Vagina (tissue), 2 donors: Measurements from ENCODE around the gene SH2D3C. TPM values are rescaled to one million over a fixed set of nuclear protein-coding genes. Genes with fewer than 3 reads are reported as not detected.

Experiments used
- DNase-seq, 2 donors: peaks; one replicate each; pipeline ENCODE4 v3.0.0-alpha.2; 2017; ENCODE audit errors: extremely low spot score in 2 of 2
- H3K27ac ChIP-seq: fragments of 200-600 bp; sonication (generic); one replicate; pipeline ENCODE4 v1.5.1; 2019
- H3K27me3 ChIP-seq: fragments of 200-600 bp; sonication (generic); one replicate; pipeline ENCODE4 v1.5.1; 2019
- H3K36me3 ChIP-seq, 2 donors: fragments of 200-600 bp; sonication (generic); one replicate each; pipeline ENCODE4 v1.5.1; 2017 to 2019
- H3K4me1 ChIP-seq: fragments of 200-600 bp; sonication (generic); one replicate; pipeline ENCODE4 v1.5.1; 2019
- H3K4me3 ChIP-seq, 2 donors: fragments of 200-600 bp; sonication (generic); 1 replicate in 1 of 2; 2 replicates in 1 of 2; pipeline ENCODE4 v1.5.1; 2016 to 2019
- H3K9me3 ChIP-seq: fragments of 200-600 bp; sonication (generic); one replicate; pipeline ENCODE4 v1.5.1; 2019
- CTCF ChIP-seq, 3 experiments: fragments of 450-650 bp in 2 of 3; fragments of 200-600 bp in 1 of 3; sonication (generic) in 1 of 3; IDR thresholded peaks; one replicate each; pipeline ENCODE4 v1.5.1; 2017 to 2019; ENCODE audit warnings: antibody characterized with exemption in 3 of 3, mild to moderate bottlenecking in 2 of 3, moderate library complexity in 2 of 3
- POLR2A ChIP-seq, 2 donors: fragments of 450-650 bp; IDR thresholded peaks; one replicate each; pipeline ENCODE4 v1.6.1; 2017; ENCODE audit warnings: antibody characterized with exemption in 2 of 2, mild to moderate bottlenecking in 2 of 2, moderate library complexity in 2 of 2
- POLR2AphosphoS5 ChIP-seq, 2 donors: sonication (generic); formaldehyde crosslinking; IDR thresholded peaks; one replicate each; pipeline ENCODE4 v1.9.0; 2017; ENCODE audit warnings: antibody characterized with exemption in 2 of 2, mild to moderate bottlenecking in 2 of 2, low read depth in 1 of 2; ENCODE audit not compliant: insufficient read depth in 1 of 2
- intact Hi-C: fragments of 100-400 bp; cut with DNase I; formaldehyde crosslinking; loops from one replicate; pipeline ENCODE4 v1.15.1; 2023
- total RNA-seq: library from RNA; depleted of rRNA; stranded (reverse); fragments of >200 nt; gene quantifications from one replicate; pipeline ENCODE4 v1.2.3, GENCODE V29; 2016

Gene SH2D3C
- total RNA-seq, 1 donor from 2014 or later, result 19.6 TPM

- H3K9me3 ChIP-seq, result no peaks in the 10 kb centered on the region
- peaks cover 19% of the 10 kb centered on the region for H3K4me1 ChIP-seq
- no peak for DNase-seq
- no peaks in the 10 kb centered on the region for H3K27me3 ChIP-seq
- intact Hi-C loops, result no loop called here
- no peaks in the 10 kb centered on the region for H3K36me3 ChIP-seq
- no peak overlapping the region for H3K4me3 ChIP-seq
- H3K27ac ChIP-seq, result peak overlapping the region; percentile 30
- no peak for TF ChIP-seq POLR2AphosphoS5 (IDR thresholded peaks at IDR 0.05; ENCODE audit: insufficient read depth in 1 of 2, low read depth in 1 of 2)
- no peak for TF ChIP-seq CTCF (IDR thresholded peaks at IDR 0.05)
- no peak for TF ChIP-seq POLR2A (IDR thresholded peaks at IDR 0.05)
These were observed 33.9 kb downstream of the SH2D3C start for GRCh38 chr9:127744398-127745110.

GRCh38 chr9:127742435-127743088 is 35.9 kb downstream of the SH2D3C start:
- Histone ChIP-seq H3K4me3 (peak overlapping the region; percentile 22 to 27), H3K36me3 (no peaks in the 10 kb centered on the region), H3K9me3 (no peaks in the 10 kb centered on the region), H3K4me1 (peaks cover 23% of the 10 kb centered on the region), H3K27ac (peak overlapping the region; percentile 88), H3K27me3 (no peaks in the 10 kb centered on the region)
- TF ChIP-seq POLR2A (IDR thresholded peaks at IDR 0.05) (no peak), POLR2AphosphoS5 (IDR thresholded peaks at IDR 0.05; ENCODE audit: insufficient read depth in 1 of 2, low read depth in 1 of 2) (peak in 1 of 2 donors; percentile 60)
- DNase-seq, result no peak
- intact Hi-C loops, result no loop called here

GRCh38 chr9:127741831-127742434 is 36.5 kb downstream of the SH2D3C start:
- no peaks in the 10 kb centered on the region for H3K27me3 ChIP-seq
- TF ChIP-seq POLR2A (IDR thresholded peaks at IDR 0.05), result peak in 1 of 2 donors; percentile 6
- TF ChIP-seq CTCF (IDR thresholded peaks at IDR 0.05), result no peak
- no peaks in the 10 kb centered on the region for H3K9me3 ChIP-seq
- peak overlapping the region; percentile 22 to 27 for H3K4me3 ChIP-seq
- peaks cover 23% of the 10 kb centered on the region for H3K4me1 ChIP-seq
- H3K27ac ChIP-seq, result peak overlapping the region; percentile 88
- DNase-seq, result no peak
- intact Hi-C loops, result no loop called here
- no peaks in the 10 kb centered on the region for H3K36me3 ChIP-seq

- no peak for TF ChIP-seq CTCF (IDR thresholded peaks at IDR 0.05)
- no peak overlapping the region for H3K4me3 ChIP-seq
These were observed 38.7 kb downstream of the SH2D3C start for GRCh38 chr9:127739614-127740330.

GRCh38 chr9:127738666-127739065 is 39.8 kb downstream of the SH2D3C start:
- intact Hi-C loops, result loop anchor here (2.0 to 10.0 kb wide), 3 partner anchors 134 to 234 kb away; no protein-coding TSS in a partner anchor
- Histone ChIP-seq H3K4me1 (peaks cover 32% of the 10 kb centered on the region), H3K27me3 (no peaks in the 10 kb centered on the region), H3K27ac (no peak overlapping the region), H3K9me3 (no peaks in the 10 kb centered on the region), H3K4me3 (no peak overlapping the region), H3K36me3 (no peaks in the 10 kb centered on the region)
- no peak for DNase-seq
- TF ChIP-seq POLR2A (IDR thresholded peaks at IDR 0.05), result no peak

More at GRCh38 chr9:127739614-127740330, 38.7 kb downstream of the SH2D3C start:
- Histone ChIP-seq H3K36me3 (no peaks in the 10 kb centered on the region), H3K9me3 (no peaks in the 10 kb centered on the region), H3K27ac (peak overlapping the region; percentile 88), H3K4me1 (peaks cover 23% of the 10 kb centered on the region), H3K27me3 (no peaks in the 10 kb centered on the region)
- intact Hi-C loops, result loop anchor here (2.0 to 10.0 kb wide), 3 partner anchors 133 to 235 kb away; no protein-coding TSS in a partner anchor
- DNase-seq, result peak in 1 of 2 donors; percentile 93
